Immature natural killer cell (primary cell): ENCODE measurements around the gene PXN. TPM values are rescaled to one million over a fixed set of nuclear protein-coding genes. Genes with fewer than 3 reads are reported as not detected.
"Not testable (repeated sequence)": the region's sequence is repeated elsewhere in the genome, so short reads cannot be mapped to it uniquely, and the experiment has no call there.

ENCODE experiments used
- DNase-seq, 3 donors: peaks; one replicate each; pipeline ENCODE4 v3.0.0; 2022; ENCODE audit warnings: mixed read lengths in 1 of 3
- H3K27ac Mint-ChIP-seq, 6 donors: one replicate each; pipeline ENCODE4 v1.8.0; 2020; ENCODE audit warnings: mixed read lengths in 6 of 6, mild to moderate bottlenecking in 5 of 6, inconsistent platforms in 4 of 6, moderate library complexity in 3 of 6
- H3K27me3 Mint-ChIP-seq, 3 donors: one replicate each; pipeline ENCODE4 v1.8.0; 2020 to 2021; ENCODE audit warnings: low read depth in 3 of 3, mild to moderate bottlenecking in 3 of 3, mixed read lengths in 3 of 3, moderate library complexity in 3 of 3, inconsistent platforms in 1 of 3
- H3K36me3 Mint-ChIP-seq, 3 donors: one replicate each; pipeline ENCODE4 v1.8.0; 2020; ENCODE audit warnings: mixed read lengths in 3 of 3, inconsistent platforms in 2 of 3, mild to moderate bottlenecking in 2 of 3
- H3K4me1 Mint-ChIP-seq, 2 donors: one replicate each; pipeline ENCODE4 v1.8.0; 2020; ENCODE audit warnings: inconsistent platforms in 2 of 2, mild to moderate bottlenecking in 2 of 2, mixed read lengths in 2 of 2, moderate library complexity in 1 of 2
- H3K4me3 Mint-ChIP-seq, 5 donors: one replicate each; pipeline ENCODE4 v1.8.0; 2020; ENCODE audit warnings: mild to moderate bottlenecking in 5 of 5, mixed read lengths in 5 of 5, inconsistent platforms in 3 of 5, moderate library complexity in 3 of 5
- H3K9me3 Mint-ChIP-seq, 6 donors: one replicate each; pipeline ENCODE4 v1.8.0; 2020; ENCODE audit warnings: mild to moderate bottlenecking in 6 of 6, mixed read lengths in 6 of 6, inconsistent platforms in 4 of 6, moderate library complexity in 3 of 6
- polyA plus RNA-seq, 3 donors: library from polyadenylated mRNA; unstranded; fragments of 300-500 nt; fragmentation: Illumina TruSeq; gene quantifications; one replicate each; pipeline ENCODE4 v1.2.3, GENCODE V29; 2021

Gene PXN
- polyA plus RNA-seq, 3 donors from 2014 or later, result 132 to 310 (median 240) TPM

- H3K27me3 Mint-ChIP-seq, result peaks cover 8 to 22% (median 9%) of the 10 kb centered on the region in 3 donors
- H3K36me3 Mint-ChIP-seq, result peaks cover 0 to 22% (median 0%) of the 10 kb centered on the region in 3 donors
- H3K4me1 Mint-ChIP-seq, result peaks cover 37 to 53% of the 10 kb centered on the region in 2 donors
- no peak for DNase-seq
- H3K27ac Mint-ChIP-seq, result peak overlapping the region in 1 of 6 donors; percentile 73
- H3K4me3 Mint-ChIP-seq, result no peak overlapping the region
- no peaks in the 10 kb centered on the region for H3K9me3 Mint-ChIP-seq
Observed at GRCh38 chr12:120196363-120196762, 69.2 kb downstream of the PXN start.

GRCh38 chr12:120194534-120195395 is 70.8 kb downstream of the PXN start, which contains the start of gene GCN1:
Gene GCN1, minus strand, starts transcription at chr12:120194715. Its CDS starts 18 bp downstream, at chr12:120194697.
- peak; percentile 85 to 89 (median 87) for DNase-seq
- H3K27me3 Mint-ChIP-seq, result peaks cover 2 to 11% (median 5%) of the 10 kb centered on the region in 3 donors
- no peaks in the 10 kb centered on the region for H3K9me3 Mint-ChIP-seq
- peaks cover 0 to 28% (median 0%) of the 10 kb centered on the region in 3 donors for H3K36me3 Mint-ChIP-seq
- H3K4me1 Mint-ChIP-seq, result peaks cover 24 to 43% of the 10 kb centered on the region in 2 donors
- peak within 1 kb of the TSS; percentile 90 to 92 (median 90) for H3K4me3 Mint-ChIP-seq
- peak within 1 kb of the TSS; percentile 87 to 97 (median 95) for H3K27ac Mint-ChIP-seq

GRCh38 chr12:120194226-120194533 is 71.3 kb downstream of the PXN start:
- H3K36me3 Mint-ChIP-seq, result peaks cover 0 to 25% (median 0%) of the 10 kb centered on the region in 3 donors

GRCh38 chr12:120193286-120193685 is 72.2 kb downstream of the PXN start:
- peak overlapping the region in 4 of 5 donors; percentile 90 to 92 (median 90) for H3K4me3 Mint-ChIP-seq
- DNase-seq, H3K9me3 Mint-ChIP-seq: not testable (repeated sequence)
- H3K4me1 Mint-ChIP-seq, result peaks cover 14 to 31% of the 10 kb centered on the region in 2 donors
- H3K36me3 Mint-ChIP-seq, result peaks cover 0 to 23% (median 0%) of the 10 kb centered on the region in 3 donors
- H3K27ac Mint-ChIP-seq, result peak overlapping the region in 3 of 6 donors; percentile 77 to 90 (median 90)
- peaks cover 2 to 11% (median 5%) of the 10 kb centered on the region in 3 donors for H3K27me3 Mint-ChIP-seq

More at GRCh38 chr12:120194226-120194533, 71.3 kb downstream of the PXN start:
- H3K4me3 Mint-ChIP-seq, result peak overlapping the region; percentile 90 to 92 (median 90)
- H3K27ac Mint-ChIP-seq, result peak overlapping the region; percentile 77 to 94 (median 90)
- peaks cover 2 to 11% (median 5%) of the 10 kb centered on the region in 3 donors for H3K27me3 Mint-ChIP-seq
- no peaks in the 10 kb centered on the region for H3K9me3 Mint-ChIP-seq
- DNase-seq, result no peak
- peaks cover 19 to 37% of the 10 kb centered on the region in 2 donors for H3K4me1 Mint-ChIP-seq

- no peak overlapping the region for H3K4me3 Mint-ChIP-seq
Observed at GRCh38 chr12:120190985-120191480, 74.5 kb downstream of the PXN start.

GRCh38 chr12:120190386-120190785 is 75.1 kb downstream of the PXN start:
- Mint-ChIP-seq H3K27me3 (peaks cover 2 to 11% (median 5%) of the 10 kb centered on the region in 3 donors), H3K36me3 (peaks cover 6 to 23% (median 9%) of the 10 kb centered on the region in 3 donors), H3K4me1 (peaks cover 14 to 38% of the 10 kb centered on the region in 2 donors), H3K27ac (no peak overlapping the region), H3K9me3 (no peaks in the 10 kb centered on the region), H3K4me3 (no peak overlapping the region)
- DNase-seq, result no peak

More at GRCh38 chr12:120190985-120191480, 74.5 kb downstream of the PXN start:
- no peak for DNase-seq
- Mint-ChIP-seq H3K27me3 (peaks cover 2 to 11% (median 5%) of the 10 kb centered on the region in 3 donors), H3K36me3 (peaks cover 6 to 23% (median 9%) of the 10 kb centered on the region in 3 donors), H3K4me1 (peaks cover 15 to 39% of the 10 kb centered on the region in 2 donors), H3K9me3 (no peaks in the 10 kb centered on the region), H3K27ac (no peak overlapping the region)

GRCh38 chr12:120186654-120187053 is 78.9 kb downstream of the PXN start:
- Mint-ChIP-seq H3K27ac (peak overlapping the region in 2 of 6 donors; percentile 10 to 32), H3K36me3 (peaks cover 15 to 47% (median 26%) of the 10 kb centered on the region in 3 donors), H3K9me3 (no peaks in the 10 kb centered on the region), H3K27me3 (no peaks in the 10 kb centered on the region), H3K4me1 (peaks cover 1 to 27% of the 10 kb centered on the region in 2 donors), H3K4me3 (no peak overlapping the region)
- DNase-seq, result no peak

GRCh38 chr12:120183211-120183631 is 82.3 kb downstream of the PXN start:
- peaks cover 22 to 46% (median 34%) of the 10 kb centered on the region in 3 donors for H3K36me3 Mint-ChIP-seq
- H3K27me3 Mint-ChIP-seq, result no peaks in the 10 kb centered on the region
- no peaks in the 10 kb centered on the region for H3K9me3 Mint-ChIP-seq
- H3K27ac Mint-ChIP-seq, result no peak overlapping the region
- H3K4me3 Mint-ChIP-seq, result no peak overlapping the region
- peaks cover 1 to 20% of the 10 kb centered on the region in 2 donors for H3K4me1 Mint-ChIP-seq
- no peak for DNase-seq

- no peak for DNase-seq
- Mint-ChIP-seq H3K4me1 (peaks cover 4 to 20% of the 10 kb centered on the region in 2 donors), H3K9me3 (no peaks in the 10 kb centered on the region), H3K4me3 (no peak overlapping the region), H3K27me3 (no peaks in the 10 kb centered on the region), H3K36me3 (peaks cover 29 to 54% (median 43%) of the 10 kb centered on the region in 3 donors), H3K27ac (no peak overlapping the region)
Observed at GRCh38 chr12:120181991-120182631, 83.4 kb downstream of the PXN start.

GRCh38 chr12:120180975-120181374 is 84.6 kb downstream of the PXN start:
- no peaks in the 10 kb centered on the region for H3K9me3 Mint-ChIP-seq
- H3K4me1 Mint-ChIP-seq, result peaks cover 2 to 11% of the 10 kb centered on the region in 2 donors
- H3K27ac Mint-ChIP-seq, result no peak overlapping the region
- no peak overlapping the region for H3K4me3 Mint-ChIP-seq
- H3K27me3 Mint-ChIP-seq, result no peaks in the 10 kb centered on the region
- no peak for DNase-seq
- peaks cover 23 to 50% (median 40%) of the 10 kb centered on the region in 3 donors for H3K36me3 Mint-ChIP-seq

- H3K27me3 Mint-ChIP-seq, result peaks cover 0 to 2% (median 0%) of the 10 kb centered on the region in 3 donors
- peak overlapping the region in 1 of 6 donors; percentile 59 for H3K27ac Mint-ChIP-seq
- no peak for DNase-seq
- no peaks in the 10 kb centered on the region for H3K9me3 Mint-ChIP-seq
- H3K4me1 Mint-ChIP-seq, result peaks cover 0 to 2% of the 10 kb centered on the region in 2 donors
- peaks cover 18 to 53% (median 37%) of the 10 kb centered on the region in 3 donors for H3K36me3 Mint-ChIP-seq
- H3K4me3 Mint-ChIP-seq, result no peak overlapping the region
Observed at GRCh38 chr12:120175537-120175936, 90.0 kb downstream of the PXN start.

GRCh38 chr12:120175062-120175461 is 90.5 kb downstream of the PXN start:
- Mint-ChIP-seq H3K4me1 (peaks cover 0 to 2% of the 10 kb centered on the region in 2 donors), H3K27me3 (peaks cover 0 to 2% (median 0%) of the 10 kb centered on the region in 3 donors), H3K4me3 (no peak overlapping the region), H3K27ac (no peak overlapping the region), H3K9me3 (no peaks in the 10 kb centered on the region), H3K36me3 (peaks cover 18 to 56% (median 37%) of the 10 kb centered on the region in 3 donors)
- no peak for DNase-seq

GRCh38 chr12:120172053-120172452 is 93.5 kb downstream of the PXN start:
- no peak overlapping the region for H3K4me3 Mint-ChIP-seq
- H3K27me3 Mint-ChIP-seq, result peaks cover 0 to 2% (median 2%) of the 10 kb centered on the region in 3 donors
- no peak overlapping the region for H3K27ac Mint-ChIP-seq
- peaks cover 8 to 54% (median 20%) of the 10 kb centered on the region in 3 donors for H3K36me3 Mint-ChIP-seq
- DNase-seq, result no peak
- no peaks in the 10 kb centered on the region for H3K4me1 Mint-ChIP-seq
- no peaks in the 10 kb centered on the region for H3K9me3 Mint-ChIP-seq
